Renal cortical epithelial cell (primary cell): ENCODE data around the gene ALPK1. TPM values are rescaled to one million over a fixed set of nuclear protein-coding genes. Genes with fewer than 3 reads are reported as not detected.
A peak's percentile ranks its signal among the peaks of the same experiment; 100 is the strongest.
"Not testable (repeated sequence)": the region's sequence is repeated elsewhere in the genome, so short reads cannot be mapped to it uniquely, and the experiment has no call there.

Experiments used
- DNase-seq: peaks from one replicate; pipeline ENCODE4 v3.0.0-alpha.2; 2011; ENCODE audit warnings: low read depth
- total RNA-seq: library from RNA; depleted of rRNA; stranded (reverse); fragments of >200 nt; gene quantifications from 2 replicates; pipeline ENCODE4 v1.2.3, GENCODE V29; 2014

ALPK1 gene
- total RNA-seq, 1 donor from 2014 or later, result 21.1 TPM

DNA sequence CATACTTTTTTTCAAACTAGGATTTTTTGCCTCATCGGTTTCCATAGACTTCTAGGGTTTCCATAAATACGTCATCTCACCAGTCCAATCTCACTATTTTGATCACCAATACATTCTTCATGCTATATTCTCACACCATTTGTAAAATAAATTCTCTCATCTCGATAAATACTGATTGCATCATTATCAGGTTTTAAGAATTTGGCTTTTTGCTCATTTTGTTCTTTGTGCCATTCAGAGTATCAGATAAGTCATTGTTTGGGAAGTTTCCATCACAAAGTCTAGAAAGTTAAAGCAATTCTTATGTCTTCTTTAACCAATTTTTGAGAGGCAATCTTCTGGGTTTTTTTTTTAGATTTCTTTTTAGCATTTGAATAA lies 81.1 kb downstream of the ALPK1 start:
- no peak for DNase-seq

DNA sequence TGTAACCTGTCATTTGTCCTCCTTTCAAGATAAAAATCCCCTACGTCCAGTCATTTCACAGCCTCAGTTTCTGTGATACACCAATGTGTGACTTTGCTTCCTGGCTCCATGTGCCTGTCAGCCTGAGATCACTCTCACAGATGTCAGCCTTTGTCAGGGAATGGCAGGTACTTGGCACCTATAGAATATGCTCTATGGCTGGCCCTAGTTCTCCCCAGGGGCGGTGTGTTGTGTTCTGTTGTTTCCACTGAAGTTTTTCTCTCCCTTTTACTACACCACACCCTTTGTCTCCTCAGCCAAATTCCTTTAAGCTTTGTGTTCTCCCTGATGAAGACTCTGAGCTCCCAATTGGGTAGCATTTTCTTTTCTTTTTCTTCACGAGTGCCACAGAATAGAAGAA lies 81.7 kb downstream of the ALPK1 start:
- no peak for DNase-seq

DNA sequence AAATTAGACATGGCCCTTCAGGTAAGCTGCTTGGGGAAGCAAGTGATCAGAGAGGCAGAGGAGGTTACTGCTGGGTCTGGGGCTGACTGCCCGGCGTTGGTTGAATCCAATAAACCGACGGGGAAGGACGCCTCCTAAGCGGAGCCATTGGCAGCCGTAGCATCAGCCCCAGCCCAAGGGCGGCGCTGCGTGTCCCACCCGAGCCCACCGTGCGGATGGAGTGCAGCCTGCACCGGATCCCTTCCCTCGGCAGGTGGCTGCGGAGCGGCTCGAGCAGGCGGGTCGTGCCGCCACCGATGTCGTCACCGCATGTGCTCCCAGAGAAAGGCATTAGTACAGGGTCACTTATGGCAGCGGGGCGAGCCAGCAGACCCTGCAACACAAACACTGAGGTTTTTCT lies 82.1 kb downstream of the ALPK1 start:
- DNase-seq, result no peak

DNA sequence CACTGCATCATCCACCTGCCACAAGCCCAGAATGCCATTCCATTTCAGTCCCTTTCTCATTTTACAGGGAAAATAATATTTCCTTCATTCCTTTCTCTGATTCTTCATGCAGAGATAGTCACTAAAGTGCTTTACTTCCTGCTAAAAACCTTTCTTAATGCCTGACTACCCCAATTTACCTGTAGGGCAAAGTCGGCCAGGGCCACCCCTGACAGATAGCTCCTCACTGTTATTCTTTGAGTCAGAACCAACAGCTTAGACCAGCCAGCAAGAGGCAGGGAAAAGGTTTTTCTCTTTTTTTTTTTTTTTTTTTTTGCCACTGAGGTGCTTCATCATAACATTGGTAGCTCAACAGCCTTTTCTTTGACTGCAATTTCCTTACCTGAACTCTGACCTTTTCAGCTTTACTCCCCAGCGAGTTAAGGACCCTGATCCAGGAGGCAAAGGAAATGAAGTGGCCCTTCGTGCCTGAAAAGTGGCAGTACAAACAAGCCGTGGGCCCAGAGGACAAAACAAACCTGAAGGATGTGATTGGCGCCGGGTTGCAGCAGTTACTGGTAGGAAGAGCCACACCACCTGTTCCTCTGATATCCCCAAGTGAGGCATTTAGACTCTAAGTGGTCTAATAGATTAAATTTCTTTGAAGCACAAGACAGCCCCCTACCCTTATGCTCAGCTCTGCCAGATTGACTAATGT lies 85.0 kb downstream of the ALPK1 start:
- peak; percentile 31 for DNase-seq

DNA sequence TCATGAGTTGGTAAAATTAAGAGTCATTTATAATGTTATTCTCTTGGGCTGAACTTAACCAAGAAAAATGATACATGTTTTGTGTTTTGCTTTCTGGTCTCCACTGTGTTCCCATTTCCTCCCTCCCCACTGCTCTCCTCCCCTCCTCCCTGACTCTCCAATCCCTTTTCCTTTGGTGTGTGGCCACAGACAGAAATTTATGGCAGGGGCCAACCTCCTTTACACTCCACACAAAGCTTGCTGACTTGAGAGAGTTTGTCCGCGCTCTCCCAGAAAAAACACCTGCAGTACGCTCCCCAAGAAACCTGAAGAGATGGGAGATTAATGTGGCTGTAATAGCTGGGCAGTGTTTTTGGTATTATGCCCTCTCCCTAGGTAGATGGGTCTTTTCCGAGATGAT lies 88.9 kb downstream of the ALPK1 start:
- no peak for DNase-seq

DNA sequence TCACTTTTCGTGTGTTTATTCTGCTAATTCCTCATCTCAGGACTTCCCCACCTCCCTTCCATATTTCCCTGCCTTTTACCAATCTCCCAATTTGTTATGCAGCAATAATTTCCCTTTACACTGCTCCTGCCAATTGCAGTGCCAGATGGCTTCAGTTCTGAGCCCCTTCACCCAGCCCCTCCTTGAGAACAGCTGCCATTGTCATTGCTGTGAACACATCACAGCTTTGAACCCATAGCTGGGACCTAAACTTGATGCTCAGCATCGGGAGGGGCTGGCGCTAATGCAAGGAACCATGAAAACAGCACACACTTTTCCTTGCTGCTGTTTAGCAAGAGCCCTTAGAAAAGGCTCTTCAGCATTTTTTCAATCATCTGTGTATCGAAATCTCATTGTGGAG lies 104.9 kb downstream of the ALPK1 start:
- DNase-seq, result peak; percentile 12

DNA sequence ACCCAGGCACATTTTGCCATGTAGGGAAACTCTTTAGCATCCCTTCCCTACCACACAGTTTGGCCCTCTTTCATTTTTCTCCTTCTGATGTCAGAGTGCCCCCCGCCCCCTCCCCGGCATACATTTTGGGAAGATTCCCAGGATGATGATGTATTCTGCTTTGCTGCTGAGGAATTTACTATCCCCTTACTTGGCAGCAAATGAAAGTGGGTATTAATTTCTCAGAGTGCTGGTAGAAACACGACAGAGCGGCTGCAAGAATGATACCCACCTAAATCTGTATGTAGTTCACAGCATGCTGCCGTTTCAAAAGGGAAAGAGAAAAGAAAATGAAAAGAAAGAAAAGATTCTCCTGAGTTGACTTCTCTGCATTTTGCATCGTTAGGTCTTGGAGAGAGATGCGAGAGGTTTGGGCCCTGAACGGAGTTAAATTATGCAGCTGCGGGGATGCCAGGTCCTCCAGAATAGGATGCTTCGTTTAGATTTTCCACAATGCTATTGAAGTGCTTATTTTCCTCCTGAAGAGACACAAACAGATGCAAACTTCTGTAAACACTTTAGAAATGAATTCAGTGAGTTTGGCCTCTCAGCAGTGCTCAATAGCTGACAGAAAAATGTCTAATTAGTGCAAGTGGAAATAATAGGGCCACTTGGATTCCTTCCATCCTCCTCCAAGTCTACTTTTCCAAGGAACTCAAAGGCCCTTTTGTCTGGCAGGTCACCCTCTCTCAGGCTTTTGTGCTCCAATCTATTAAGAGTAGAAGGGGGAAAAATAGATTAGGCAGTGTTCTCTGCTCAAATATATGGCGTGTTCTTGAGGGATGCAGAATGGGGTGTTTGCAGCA lies 106.2 kb downstream of the ALPK1 start:
- no peak for DNase-seq

DNA sequence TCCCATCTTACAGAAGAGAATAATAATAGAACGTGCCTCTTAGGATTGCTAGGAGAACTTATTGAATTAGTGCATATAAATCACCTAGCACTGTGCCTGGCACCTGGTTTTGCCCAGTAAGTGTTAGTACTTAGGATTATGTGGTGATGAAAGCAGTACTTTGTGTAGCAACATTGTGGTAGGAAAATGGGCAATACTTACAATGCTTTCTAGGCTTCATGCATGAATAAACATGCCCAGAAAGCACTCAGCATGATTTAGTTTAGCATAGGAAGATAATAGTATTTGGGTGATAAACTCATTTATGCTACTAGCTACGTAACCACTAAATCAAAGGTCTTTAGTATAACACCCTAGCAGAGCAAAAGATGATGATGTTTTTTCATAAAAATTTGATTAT lies 113.2 kb downstream of the ALPK1 start:
- DNase-seq, result peak; percentile 29

DNA sequence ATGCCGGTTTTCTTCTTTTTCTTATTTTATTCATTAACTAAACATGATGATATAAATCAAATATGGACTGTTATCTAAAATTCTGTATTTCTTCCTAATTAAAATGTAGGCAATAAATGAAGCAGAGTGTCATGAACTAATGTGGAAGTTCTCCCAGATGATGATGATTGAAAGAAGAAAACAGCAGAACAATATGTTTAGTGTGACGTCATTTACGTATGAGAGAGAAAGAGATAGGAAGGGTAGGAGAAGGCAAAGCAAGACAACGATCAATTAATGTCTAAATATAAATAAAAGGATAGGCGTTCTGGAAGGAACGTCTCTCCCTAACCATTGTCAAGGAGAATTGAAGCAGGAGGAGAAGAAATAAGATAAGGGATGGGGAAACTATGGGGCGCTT lies 113.6 kb downstream of the ALPK1 start:
- DNase-seq, result no peak

DNA sequence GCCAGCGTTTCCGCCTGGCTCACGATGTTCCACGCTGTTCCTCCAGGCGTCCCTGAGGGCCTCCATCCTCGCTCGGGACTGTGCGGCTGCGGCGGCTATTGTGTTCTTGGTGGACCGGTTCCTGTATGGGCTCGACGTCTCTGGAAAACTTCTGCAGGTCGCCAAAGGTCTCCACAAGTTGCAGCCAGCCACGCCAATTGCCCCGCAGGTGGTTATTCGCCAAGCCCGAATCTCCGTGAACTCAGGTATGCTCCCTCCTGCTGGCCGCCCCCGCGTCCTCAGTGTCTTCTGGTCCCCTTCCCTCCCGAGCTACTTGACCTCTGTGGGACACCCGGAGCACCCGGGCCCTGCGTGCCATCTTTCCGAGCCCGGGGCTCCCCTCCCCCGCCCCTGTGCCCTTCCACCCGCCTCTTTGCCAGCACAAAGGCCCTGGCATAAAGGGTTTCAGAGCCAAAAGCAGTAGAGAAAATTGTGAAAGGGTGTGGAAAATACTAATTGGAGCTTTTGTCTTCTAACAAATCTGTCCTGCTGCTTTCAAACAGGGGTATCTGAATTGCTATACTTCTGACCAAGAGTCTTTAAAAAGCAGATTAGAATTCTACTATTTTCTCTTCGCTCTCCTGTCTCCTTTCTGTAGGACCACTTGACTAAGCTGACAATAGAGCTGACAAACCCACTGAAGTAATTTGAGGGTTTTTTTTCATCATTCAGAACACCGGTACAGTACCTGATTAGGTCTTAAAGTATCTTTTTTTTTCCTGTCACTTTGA lies 114.8 kb downstream of the ALPK1 start:
- DNase-seq, result no peak

DNA sequence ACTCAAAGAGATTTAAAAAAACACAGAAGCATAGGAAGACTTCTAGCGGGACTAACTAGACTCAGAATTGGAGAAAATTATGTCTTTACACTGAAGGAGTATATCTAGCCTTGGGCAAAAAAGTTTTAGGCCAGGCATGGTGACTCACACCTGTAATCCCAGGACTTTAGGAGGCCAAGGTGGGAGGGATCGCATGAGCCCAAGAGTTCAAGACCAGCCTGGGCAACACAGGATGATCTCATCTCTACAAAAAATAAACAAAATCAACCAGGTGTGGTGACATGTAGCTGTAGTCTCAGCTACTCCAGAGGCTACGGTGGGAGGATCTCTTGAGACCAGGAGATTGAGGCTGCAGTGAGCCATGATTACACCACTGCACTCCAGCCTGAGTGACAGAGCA lies 119.3 kb downstream of the ALPK1 start:
- peak; percentile 16 for DNase-seq

DNA sequence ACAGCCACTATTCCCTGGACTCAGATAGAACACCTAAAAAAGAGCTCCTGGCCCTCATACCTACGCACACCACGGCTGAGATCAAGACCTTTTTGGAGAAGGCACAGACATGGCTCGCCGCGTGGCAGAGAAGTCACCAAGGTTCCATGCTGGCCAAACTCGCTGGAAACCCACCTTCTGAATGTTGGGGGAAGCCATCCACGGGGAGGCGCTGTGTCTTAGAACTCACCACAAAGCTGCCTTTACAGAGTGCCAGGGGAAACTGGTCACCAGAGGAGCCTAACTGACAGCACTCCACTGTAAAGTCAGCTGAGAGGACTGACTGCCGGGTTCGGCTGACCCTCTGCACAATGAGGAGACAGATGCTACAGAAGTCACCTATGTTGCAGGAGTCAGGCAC lies 120.9 kb downstream of the ALPK1 start:
- DNase-seq, result no peak

DNA sequence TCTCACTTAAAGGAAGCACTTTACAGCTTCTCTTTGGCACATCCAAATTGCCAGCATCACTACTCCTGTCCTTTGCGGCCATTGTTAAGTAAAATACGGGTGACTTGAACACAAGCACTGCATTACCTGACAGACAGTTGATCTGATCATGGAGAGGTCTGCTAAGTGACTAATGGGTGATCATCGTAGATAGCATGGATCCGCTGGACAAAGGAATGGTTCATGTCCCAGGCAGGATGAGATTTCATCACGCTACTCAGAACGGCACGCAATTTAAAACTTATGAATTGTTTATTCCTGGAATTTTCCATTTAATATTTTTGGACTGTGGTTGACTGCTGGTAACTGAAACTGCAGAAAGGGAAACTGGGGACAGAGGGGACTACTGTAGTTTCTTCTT lies 124.7 kb downstream of the ALPK1 start:
- no peak for DNase-seq

DNA sequence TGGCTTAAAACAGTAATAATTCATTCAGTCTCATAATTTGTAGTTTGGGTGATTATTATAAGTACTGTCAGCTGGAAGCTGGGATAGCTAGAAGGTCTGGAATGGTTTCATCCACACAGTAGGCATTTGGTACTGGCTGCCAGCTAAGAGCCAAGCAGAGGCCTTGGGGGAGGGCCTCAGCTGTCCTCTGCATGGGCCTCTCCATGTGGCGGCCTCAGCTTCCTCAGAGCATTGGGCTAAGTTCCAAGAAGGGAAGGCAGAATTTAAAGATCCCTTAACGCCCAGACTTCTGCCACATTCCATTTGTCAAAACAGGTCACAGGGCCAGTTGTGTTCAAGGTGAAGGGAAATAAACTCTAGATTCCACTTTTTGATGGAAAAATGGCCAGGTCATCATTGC lies 125.5 kb downstream of the ALPK1 start:
- no peak for DNase-seq

DNA sequence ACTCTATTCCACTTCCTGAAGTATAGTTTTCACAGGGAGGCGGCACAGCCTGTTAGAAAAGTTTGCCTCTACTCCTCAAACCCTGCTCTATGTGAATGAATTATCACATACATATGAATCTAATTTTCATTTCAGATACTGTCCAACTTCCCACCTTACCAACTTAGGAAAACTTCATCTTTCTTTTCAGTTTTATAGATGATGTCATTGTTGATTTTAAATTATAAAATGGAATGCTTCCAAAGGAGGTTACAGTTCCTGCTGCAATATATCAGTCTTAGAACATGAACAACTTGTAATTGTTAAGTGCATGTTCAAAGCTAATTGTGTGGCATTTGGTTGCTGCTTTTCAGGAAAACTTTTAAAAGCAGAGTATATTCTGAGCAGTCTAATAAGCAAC lies 126.4 kb downstream of the ALPK1 start:
- DNase-seq, result no peak

DNA sequence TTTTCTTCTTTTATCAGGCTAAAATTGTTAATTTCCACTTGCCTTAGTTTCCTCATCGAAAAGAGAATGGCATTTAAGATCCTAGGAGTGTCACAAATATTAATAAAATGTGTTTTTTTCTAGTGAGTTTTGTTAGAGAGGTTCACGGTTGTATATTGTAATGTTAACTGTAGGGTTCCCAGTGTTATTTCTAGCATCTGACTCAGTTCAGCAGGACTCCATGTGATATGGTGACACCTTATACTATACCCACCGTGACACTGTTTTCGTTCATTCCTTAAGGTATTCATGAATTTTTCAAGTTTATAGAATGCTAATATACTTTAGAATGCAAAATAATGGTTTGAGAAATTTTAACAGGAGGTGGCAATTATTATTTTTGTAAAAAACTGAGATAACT lies 128.7 kb downstream of the ALPK1 start:
- DNase-seq, result no peak

DNA sequence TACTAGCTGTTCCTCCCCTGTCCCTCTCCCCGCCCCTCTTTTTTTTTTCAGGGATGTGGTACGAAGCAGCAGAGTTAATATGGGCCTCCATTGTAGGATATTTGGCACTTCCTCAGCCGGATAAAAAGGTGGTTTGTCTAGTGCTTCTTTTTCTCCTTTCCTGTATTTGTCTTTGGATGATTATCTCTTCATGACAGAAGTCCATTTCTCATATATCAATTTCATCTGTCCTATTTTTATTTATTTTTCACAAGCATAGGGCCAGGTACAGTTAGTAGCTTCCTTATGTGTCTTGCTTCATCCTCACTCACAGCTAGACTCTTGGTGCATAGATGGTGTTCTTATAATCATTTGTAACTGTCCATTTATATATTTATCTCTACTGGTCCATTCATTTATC lies 129.2 kb downstream of the ALPK1 start:
- no peak for DNase-seq

DNA sequence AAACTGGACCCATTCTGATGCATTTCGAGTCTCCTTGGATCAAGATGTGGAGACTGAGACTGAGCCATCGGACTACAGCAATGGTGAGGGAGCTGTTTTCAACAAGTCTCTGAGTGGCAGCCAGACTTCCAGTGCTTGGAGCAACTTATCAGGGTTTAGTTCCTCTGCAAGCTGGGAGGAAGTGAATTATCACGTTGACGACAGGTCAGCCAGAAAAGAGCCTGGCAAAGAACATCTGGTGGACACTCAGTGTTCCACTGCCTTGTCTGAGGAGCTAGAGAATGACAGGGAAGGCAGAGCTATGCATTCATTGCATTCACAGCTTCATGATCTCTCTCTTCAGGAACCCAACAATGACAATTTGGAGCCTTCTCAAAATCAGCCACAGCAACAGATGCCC lies 134.0 kb downstream of the ALPK1 start:
- no peak for DNase-seq

DNA sequence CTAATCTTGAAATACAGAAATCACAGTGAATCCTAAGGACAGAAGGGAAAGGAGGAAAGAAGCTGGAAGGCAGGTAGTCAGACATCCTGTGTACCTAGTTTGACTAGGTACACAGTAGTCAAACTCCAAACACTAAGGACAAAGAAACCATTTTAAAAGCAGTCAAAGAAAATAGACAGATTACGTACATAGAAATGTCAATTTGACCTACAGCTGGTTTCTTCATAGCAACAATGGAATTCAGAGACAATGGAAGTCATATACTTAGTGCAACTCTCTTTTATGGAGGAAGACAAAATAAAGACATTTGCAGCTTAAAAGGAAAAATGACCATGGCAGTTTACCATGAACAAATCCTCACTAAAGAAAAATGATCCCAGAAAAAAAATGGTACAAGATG lies 139.8 kb downstream of the ALPK1 start:
- no peak for DNase-seq

DNA sequence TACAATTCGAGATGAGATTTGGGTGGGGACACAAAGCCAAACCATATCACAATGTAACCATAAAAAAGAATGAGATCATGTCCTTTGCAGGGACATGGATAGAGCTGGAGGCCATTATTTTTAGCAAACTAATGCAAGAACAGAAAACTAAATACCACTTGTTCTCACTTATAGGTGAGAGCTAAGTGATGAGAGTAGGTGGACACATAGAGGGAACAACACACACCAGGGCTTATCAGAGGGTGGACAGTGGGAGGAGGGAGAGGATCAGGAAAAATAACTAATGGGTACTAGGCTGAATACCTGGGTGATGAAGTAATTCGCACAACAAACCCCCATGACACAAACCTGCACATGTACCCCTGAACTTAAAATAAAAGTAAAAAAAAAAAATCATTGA lies 145.1 kb downstream of the ALPK1 start:
- not testable (repeated sequence) for DNase-seq

DNA sequence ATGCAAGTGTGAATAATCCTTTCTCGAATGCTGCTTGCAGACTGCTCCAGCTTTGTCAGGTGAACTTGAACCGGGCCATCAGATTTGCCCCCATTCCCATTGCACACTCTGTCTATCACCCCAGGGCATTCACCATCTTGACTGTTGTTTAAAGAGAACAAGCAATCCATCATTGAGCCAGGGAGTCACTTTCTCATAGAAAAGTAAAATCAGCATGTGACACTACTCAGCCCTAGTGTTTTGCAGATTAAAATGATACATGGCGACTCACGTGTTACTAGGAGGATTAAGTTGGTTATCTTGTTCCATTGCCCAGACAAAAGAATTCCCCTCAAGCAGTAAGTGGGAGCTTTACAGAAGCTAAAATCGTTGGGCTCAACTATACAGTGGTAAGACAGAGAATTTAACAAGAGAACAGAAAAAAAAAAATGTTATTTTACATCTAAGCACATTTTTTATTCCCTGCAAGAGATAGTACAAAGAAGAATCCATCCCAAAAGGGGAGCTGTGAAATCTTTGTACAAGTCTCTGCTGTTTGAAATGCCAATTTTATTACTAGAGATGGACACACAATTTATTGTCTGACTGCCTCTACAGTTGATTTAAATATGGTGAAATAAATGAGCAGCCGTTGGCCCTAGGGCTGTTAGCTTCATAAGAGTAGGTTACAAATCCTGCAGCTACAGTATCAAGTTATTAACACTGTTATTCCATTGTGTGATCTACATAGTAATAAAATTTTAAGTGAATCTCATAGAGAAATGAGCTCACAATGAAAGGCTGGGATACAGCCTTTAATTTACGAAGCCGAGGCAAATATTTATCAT lies 151.3 kb downstream of the ALPK1 start:
- DNase-seq, result peak; percentile 6

DNA sequence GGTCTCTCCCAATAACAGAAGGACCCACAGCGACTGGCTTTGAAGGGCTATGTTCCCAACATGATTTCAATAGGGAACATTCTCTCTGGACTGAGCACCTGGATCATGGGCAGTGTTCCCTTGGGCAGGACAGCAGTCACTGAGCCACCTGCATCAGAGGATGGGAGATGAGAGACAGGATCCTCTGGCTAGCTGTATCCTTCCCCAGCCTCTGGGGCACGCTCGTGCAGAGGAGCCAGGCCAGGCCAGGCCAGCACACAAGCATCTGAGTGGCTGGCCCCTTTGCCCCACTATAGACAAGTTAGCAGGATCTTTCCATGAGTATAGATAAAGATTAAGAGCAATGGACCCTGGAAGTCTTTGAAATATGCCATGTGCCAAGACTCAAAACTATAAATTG lies 152.5 kb downstream of the ALPK1 start:
- no peak for DNase-seq
